Upper lobe of left lung (tissue), 4 donors: ENCODE measurements around the gene KLF14.

ENCODE experiments used
- POLR2A ChIP-seq, 4 donors: fragments of 450-650 bp; IDR thresholded peaks; one replicate each; pipeline ENCODE4 v1.5.1; 2016 to 2017; ENCODE audit warnings: antibody characterized with exemption in 4 of 4, mild to moderate bottlenecking in 2 of 4
- POLR2AphosphoS5 ChIP-seq, 2 donors: sonication (generic); formaldehyde crosslinking; IDR thresholded peaks; one replicate each; pipeline ENCODE4 v1.5.1; 2017; ENCODE audit warnings: antibody characterized with exemption in 2 of 2
- TF ChIP-seq, protein P1 (sequence below), 6 experiments: fragments of 450-650 bp in 4 of 6; fragments of 200-600 bp in 2 of 6; sonication (generic) in 2 of 6; IDR thresholded peaks; one replicate each; pipeline ENCODE4 v1.5.1; 2016 to 2019; ENCODE audit warnings: antibody characterized with exemption in 6 of 6

- TF ChIP-seq, protein P1, sequence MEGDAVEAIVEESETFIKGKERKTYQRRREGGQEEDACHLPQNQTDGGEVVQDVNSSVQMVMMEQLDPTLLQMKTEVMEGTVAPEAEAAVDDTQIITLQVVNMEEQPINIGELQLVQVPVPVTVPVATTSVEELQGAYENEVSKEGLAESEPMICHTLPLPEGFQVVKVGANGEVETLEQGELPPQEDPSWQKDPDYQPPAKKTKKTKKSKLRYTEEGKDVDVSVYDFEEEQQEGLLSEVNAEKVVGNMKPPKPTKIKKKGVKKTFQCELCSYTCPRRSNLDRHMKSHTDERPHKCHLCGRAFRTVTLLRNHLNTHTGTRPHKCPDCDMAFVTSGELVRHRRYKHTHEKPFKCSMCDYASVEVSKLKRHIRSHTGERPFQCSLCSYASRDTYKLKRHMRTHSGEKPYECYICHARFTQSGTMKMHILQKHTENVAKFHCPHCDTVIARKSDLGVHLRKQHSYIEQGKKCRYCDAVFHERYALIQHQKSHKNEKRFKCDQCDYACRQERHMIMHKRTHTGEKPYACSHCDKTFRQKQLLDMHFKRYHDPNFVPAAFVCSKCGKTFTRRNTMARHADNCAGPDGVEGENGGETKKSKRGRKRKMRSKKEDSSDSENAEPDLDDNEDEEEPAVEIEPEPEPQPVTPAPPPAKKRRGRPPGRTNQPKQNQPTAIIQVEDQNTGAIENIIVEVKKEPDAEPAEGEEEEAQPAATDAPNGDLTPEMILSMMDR (IDR thresholded peaks at IDR 0.05): no peak
- TF ChIP-seq POLR2A (IDR thresholded peaks at IDR 0.05): no peak
- no peak for TF ChIP-seq POLR2AphosphoS5 (IDR thresholded peaks at IDR 0.05)
Observed at GRCh38 chr7:130689683-130690082, 44.3 kb downstream of the KLF14 start.
